HEK293T (cell line): ENCODE measurements around the gene ELL.
A peak's percentile ranks its signal among the peaks of the same experiment; 100 is the strongest.

Experiments used
- CTCF ChIA-PET: fragments of 350-600 bp; formaldehyde crosslinking; extraction: SDS; loops from one replicate; lab custom pipeline; 2021; ENCODE audit warnings: antibody characterized with exemption, inconsistent platforms; lab: Yijun Ruan, JAX
- POLR2A ChIA-PET: fragments of 350-600 bp; formaldehyde crosslinking; extraction: SDS; loops from one replicate; lab custom pipeline; 2020; ENCODE audit warnings: antibody characterized with exemption, inconsistent platforms; lab: Yijun Ruan, JAX
- DNase-seq: peaks from one replicate; pipeline ENCODE4 v3.0.0; 2012; ENCODE audit warnings: mixed read lengths; ENCODE audit errors: extremely low spot score
- ARNT ChIP-seq: fragments of 450-650 bp; IDR thresholded peaks from 2 replicates; pipeline ENCODE4 v1.6.1; 2017; ENCODE audit warnings: mild to moderate bottlenecking
- BHLHE40 ChIP-seq: fragments of 450-650 bp; IDR thresholded peaks from 2 replicates; pipeline ENCODE4 v1.6.1; 2016; ENCODE audit warnings: mild to moderate bottlenecking, moderate library complexity, borderline replicate concordance
- CTBP1 ChIP-seq: fragments of 450-650 bp; IDR thresholded peaks from 2 replicates; pipeline ENCODE4 v1.6.1; 2016; ENCODE audit warnings: borderline replicate concordance
- ELF4 ChIP-seq: fragments of 450-650 bp; IDR thresholded peaks from 2 replicates; pipeline ENCODE4 v1.6.1; 2017; ENCODE audit warnings: antibody characterized with exemption
- FOXA1 ChIP-seq: fragments of 450-650 bp; IDR thresholded peaks from 2 replicates; pipeline ENCODE4 v1.6.1; 2016; ENCODE audit warnings: mild to moderate bottlenecking
- FOXK2 ChIP-seq: fragments of 450-650 bp; IDR thresholded peaks from 2 replicates; pipeline ENCODE4 v1.6.1; 2016; ENCODE audit warnings: mild to moderate bottlenecking
- FOXM1 ChIP-seq: fragments of 450-650 bp; IDR thresholded peaks from 2 replicates; pipeline ENCODE4 v1.6.1; 2017; ENCODE audit warnings: mild to moderate bottlenecking, borderline replicate concordance
- HDGF ChIP-seq: fragments of 450-650 bp; IDR thresholded peaks from 2 replicates; pipeline ENCODE4 v1.6.1; 2017; ENCODE audit warnings: antibody characterized with exemption, borderline replicate concordance
- L3MBTL2 ChIP-seq: fragments of 450-650 bp; conservative IDR thresholded peaks from 2 replicates; pipeline ENCODE4 v1.6.1; 2016; ENCODE audit warnings: mild to moderate bottlenecking
- LEF1 ChIP-seq: fragments of 450-650 bp; IDR thresholded peaks from 2 replicates; pipeline ENCODE4 v1.6.1; 2017; ENCODE audit warnings: mild to moderate bottlenecking, borderline replicate concordance
- NFRKB ChIP-seq: fragments of 450-650 bp; IDR thresholded peaks from 2 replicates; pipeline ENCODE4 v1.6.1; 2016; ENCODE audit warnings: mild to moderate bottlenecking, moderate library complexity
- PKNOX1 ChIP-seq: fragments of 450-650 bp; IDR thresholded peaks from 2 replicates; pipeline ENCODE4 v1.6.1; 2016
- SP1 ChIP-seq: fragments of 450-650 bp; IDR thresholded peaks from 2 replicates; pipeline ENCODE4 v1.6.1; 2017
- SUZ12 ChIP-seq: fragments of 450-650 bp; IDR thresholded peaks from 2 replicates; pipeline ENCODE4 v1.6.1; 2016; ENCODE audit warnings: mild to moderate bottlenecking
- TARDBP ChIP-seq: fragments of 450-650 bp; IDR thresholded peaks from 2 replicates; pipeline ENCODE4 v1.6.1; 2016
- ZNF384 ChIP-seq: fragments of 450-650 bp; IDR thresholded peaks from 2 replicates; pipeline ENCODE4 v1.6.1; 2016

Gene ELL

DNA sequence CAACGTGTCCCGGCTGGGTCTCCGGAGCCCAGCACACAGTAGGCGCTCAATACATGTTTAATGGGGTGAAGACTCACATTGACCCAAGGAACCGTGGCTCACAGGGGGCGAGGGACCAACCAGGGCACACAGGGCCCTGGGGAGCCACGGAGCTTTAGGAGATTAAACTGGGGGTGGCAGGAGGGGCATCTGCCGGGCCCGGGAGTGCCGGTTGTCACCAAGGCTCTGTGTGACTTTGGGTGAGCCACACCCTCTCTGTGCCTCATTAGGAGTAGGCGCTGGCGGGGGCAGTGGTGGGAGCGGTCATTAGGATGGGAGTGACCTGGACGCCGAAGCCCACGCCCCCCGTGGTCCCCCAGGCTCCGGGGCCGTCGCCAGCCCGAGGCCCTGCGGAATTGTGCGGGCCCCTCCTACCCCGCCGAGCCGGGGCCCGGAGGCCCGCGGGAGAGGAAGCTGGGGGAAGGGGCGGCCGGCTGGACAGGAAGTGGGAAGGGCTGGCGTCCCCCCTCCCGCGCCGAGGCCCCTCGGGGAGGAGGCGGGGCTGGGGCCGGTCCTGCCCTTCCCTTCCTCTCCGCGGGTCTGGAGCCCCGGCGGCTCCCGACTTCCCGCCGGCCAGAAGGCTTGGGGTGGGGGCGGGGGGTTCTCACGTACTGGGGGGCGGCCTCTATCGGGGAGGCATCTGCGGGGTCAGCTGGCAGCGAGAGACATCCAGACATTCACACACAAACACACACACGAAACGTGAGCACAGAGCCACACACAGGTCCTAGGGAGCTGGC is 104.4 kb downstream of the ELL start:
- ChIA-PET CTCF (interaction anchor here (0.9 to 1.9 kb wide), 3 partner anchors 78 to 138 kb away, joined by 3 to 9 read pairs (median 4); no protein-coding TSS in a partner anchor), POLR2A (interaction anchor here (0.7 to 5.3 kb wide), 15 partner anchors 8 to 502 kb away, joined by 3 to 56 read pairs (median 6); partner anchors contain the start of genes COPE, DDX49, JUND and LSM4)
- peak; percentile 62; the same call in 1 of the 2 replicates for TF ChIP-seq FOXM1
- TF ChIP-seq ZNF384: no peak
- peak; percentile 77 for TF ChIP-seq L3MBTL2
- DNase-seq: peak; percentile 69

DNA sequence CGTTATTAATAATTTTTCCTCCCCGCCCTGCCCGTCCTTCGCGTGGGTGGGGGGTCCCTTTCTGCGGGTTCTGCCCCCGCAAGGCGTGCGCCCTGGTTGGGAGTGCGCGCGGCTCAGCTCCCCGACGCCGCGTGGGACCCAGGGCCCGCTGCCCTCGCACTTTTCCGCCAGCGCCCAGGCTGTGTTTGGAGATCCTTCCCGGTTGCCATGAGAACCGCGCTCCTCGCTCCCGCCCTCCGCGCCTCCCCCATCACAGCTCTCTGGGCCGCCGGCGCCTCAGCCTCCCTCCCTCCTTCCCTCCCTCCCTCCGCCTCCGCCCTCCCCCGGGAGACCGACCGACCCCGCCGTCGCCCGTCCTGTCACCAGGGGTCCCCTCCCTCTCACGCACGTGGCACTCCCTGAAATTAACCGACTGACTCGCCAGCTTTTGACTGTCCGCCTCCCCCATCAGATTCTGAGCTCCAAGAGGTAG is 105.1 kb downstream of the ELL start:
- ChIA-PET POLR2A (interaction anchor here (0.9 to 5.3 kb wide), 13 partner anchors 9 to 172 kb away, joined by 3 to 56 read pairs (median 4); partner anchors contain the start of genes JUND, LSM4 and REX1BD), CTCF (interaction anchor here (1.0 to 1.9 kb wide), 5 partner anchors 31 to 137 kb away, joined by 3 to 9 read pairs (median 4); partner anchors contain the start of gene GDF15)
- peak; percentile 79 for DNase-seq
- TF ChIP-seq SUZ12: no peak
- TF ChIP-seq ELF4: no peak
- no peak for TF ChIP-seq BHLHE40
- no peak for TF ChIP-seq TARDBP
- peak; percentile 85 for TF ChIP-seq L3MBTL2
- TF ChIP-seq HDGF: no peak
- no peak for TF ChIP-seq FOXK2

DNA sequence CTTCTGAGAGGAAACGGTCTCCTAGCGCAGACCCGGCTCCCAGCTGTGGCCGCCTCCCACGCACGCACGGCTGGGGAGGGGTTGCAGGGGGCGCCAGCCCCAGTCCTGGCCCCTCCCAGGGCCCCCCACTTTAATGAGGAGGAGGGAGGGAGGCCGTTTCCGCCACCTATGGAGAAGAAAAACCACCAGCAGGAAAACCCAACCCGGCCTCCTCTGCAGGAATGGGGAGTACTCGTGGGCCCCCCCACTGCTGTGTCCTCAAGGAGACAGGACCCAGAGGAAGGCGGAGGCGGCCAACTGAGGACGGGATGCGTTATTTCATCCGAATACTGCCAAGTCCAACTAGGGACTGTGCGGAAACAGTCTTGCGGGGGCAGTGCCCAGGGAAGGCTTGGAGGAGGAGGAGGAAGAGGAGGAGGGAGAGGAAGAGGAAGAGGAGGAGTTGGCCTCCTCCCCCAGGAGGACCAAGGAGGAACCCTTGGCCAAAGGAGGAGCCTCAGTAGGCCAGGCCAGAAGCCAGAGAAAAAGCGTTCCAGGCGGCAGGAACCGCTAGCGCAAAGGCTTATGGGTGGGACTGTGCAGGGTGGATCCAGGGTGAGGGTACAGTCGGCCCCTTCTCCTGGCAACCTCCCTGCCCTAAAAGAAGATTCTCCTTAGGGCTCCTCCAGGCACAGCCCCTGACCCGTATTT is 106.5 kb downstream of the ELL start:
- no peak for TF ChIP-seq HDGF
- TF ChIP-seq ARNT: no peak
- TF ChIP-seq FOXM1: no peak
- TF ChIP-seq FOXA1: no peak
- no peak for TF ChIP-seq PKNOX1
- no peak for TF ChIP-seq ZNF384
- no peak for TF ChIP-seq SUZ12
- TF ChIP-seq BHLHE40: no peak
- POLR2A ChIA-PET: interaction anchor here (0.7 to 5.3 kb wide), 4 partner anchors 66 to 135 kb away, joined by 3 to 56 read pairs (median 5); partner anchors contain the start of genes JUND and LSM4
- no peak for DNase-seq
- CTCF ChIA-PET: interaction anchor here (0.8 to 2.1 kb wide), 5 partner anchors 26 to 136 kb away, joined by 3 to 9 read pairs (median 3); partner anchors contain the start of gene GDF15

DNA sequence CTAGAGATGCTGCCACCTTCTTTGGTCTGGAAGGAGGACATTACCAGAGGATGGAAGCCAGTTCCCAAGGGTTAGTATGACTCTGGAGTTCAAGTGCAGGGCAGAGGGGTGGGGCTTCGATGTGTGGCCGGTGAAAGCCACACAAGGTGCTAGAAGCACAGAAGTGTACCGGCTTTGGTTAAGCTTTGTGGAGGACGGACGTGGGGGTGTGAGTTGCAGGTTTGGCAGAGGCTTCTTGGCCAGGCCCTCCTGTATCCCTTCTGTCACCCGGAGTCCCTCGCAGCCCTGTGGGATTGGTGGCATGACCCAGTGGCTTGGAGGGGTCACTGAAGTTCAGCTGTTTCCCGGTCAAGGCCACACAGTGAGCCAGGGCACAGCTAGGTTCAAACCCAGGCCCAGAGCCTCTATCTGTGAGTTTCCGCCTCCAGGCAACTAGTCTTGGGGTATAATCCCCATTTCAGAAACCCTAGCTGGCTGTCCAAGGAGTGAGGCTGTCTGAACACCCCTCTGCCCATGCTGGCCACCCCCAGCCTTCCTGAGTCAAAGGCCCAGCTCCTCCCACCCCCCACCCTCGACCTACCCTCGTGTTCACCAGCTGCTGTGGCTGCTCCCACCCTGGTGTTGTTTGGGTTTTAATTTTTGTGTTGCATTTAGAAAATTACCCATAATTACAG is 107.2 kb downstream of the ELL start:
- TF ChIP-seq BHLHE40: no peak
- TF ChIP-seq SUZ12: no peak
- no peak for TF ChIP-seq ARNT
- TF ChIP-seq HDGF: no peak
- no peak for TF ChIP-seq ELF4
- no peak for TF ChIP-seq LEF1
- no peak for TF ChIP-seq FOXA1
- no peak for TF ChIP-seq CTBP1
- no peak for TF ChIP-seq SP1
- no peak for TF ChIP-seq NFRKB
- TF ChIP-seq ZNF384: no peak
- TF ChIP-seq TARDBP: no peak
- no peak for TF ChIP-seq FOXM1
- no peak for TF ChIP-seq FOXK2
- no peak for TF ChIP-seq PKNOX1
- TF ChIP-seq L3MBTL2: no peak
- ChIA-PET POLR2A (interaction anchor here (0.7 to 5.3 kb wide), 4 partner anchors 92 to 134 kb away, joined by 3 to 56 read pairs (median 6); partner anchors contain the start of genes JUND and LSM4), CTCF (interaction anchor here (0.5 to 2.1 kb wide), 3 partner anchors 26 to 230 kb away, joined by 3 to 9 read pairs (median 3); no protein-coding TSS in a partner anchor)
- no peak for DNase-seq

GRCh38 chr19:18412610-18413239 is 109.1 kb downstream of the ELL start:
- CTCF ChIA-PET: interaction anchor here (0.6 to 1.7 kb wide), 2 partner anchors 28 to 63 kb away, joined by 3 to 5 read pairs; no protein-coding TSS in a partner anchor
- POLR2A ChIA-PET: interaction anchor here (1.7 kb wide), 1 partner anchor 131 kb away, joined by 7 read pairs; the partner anchor contains the start of gene JUND
- TF ChIP-seq FOXM1 (no peak), BHLHE40 (no peak), ELF4 (no peak), FOXK2 (no peak), FOXA1 (no peak), PKNOX1 (no peak), LEF1 (no peak), ZNF384 (no peak), HDGF (no peak), SUZ12 (no peak), NFRKB (no peak), L3MBTL2 (no peak), ARNT (no peak), CTBP1 (no peak), SP1 (no peak)
- DNase-seq: no peak
